GM04504 (cell line): ENCODE data around the gene SALL1.
A peak's percentile ranks its signal among the peaks of the same experiment; 100 is the strongest.

Experiments used
- DNase-seq: peaks from one replicate; pipeline ENCODE4 v3.0.0-alpha.2; 2012; ENCODE audit warnings: low read depth

SALL1 gene

DNA sequence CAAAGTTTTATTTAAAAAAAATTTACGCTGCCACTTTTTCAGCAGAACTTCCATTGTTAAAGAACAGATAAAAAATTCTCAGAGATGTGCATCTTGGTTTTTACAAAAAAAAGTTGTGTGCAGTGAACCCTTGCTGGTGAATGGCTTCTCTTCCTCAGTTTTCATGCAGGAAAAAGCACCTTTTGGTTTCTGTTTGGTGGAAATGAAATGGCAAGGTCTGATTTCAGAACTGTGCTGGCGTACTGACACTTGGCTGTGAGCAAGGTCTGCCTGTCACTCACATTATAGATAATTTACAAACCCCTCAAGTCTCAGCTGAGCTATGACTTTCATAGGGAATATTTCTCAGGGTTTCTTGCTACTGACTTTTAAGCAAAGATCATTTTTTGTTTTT, 5.7 kb upstream of the SALL1 start:
- DNase-seq, result no peak

DNA sequence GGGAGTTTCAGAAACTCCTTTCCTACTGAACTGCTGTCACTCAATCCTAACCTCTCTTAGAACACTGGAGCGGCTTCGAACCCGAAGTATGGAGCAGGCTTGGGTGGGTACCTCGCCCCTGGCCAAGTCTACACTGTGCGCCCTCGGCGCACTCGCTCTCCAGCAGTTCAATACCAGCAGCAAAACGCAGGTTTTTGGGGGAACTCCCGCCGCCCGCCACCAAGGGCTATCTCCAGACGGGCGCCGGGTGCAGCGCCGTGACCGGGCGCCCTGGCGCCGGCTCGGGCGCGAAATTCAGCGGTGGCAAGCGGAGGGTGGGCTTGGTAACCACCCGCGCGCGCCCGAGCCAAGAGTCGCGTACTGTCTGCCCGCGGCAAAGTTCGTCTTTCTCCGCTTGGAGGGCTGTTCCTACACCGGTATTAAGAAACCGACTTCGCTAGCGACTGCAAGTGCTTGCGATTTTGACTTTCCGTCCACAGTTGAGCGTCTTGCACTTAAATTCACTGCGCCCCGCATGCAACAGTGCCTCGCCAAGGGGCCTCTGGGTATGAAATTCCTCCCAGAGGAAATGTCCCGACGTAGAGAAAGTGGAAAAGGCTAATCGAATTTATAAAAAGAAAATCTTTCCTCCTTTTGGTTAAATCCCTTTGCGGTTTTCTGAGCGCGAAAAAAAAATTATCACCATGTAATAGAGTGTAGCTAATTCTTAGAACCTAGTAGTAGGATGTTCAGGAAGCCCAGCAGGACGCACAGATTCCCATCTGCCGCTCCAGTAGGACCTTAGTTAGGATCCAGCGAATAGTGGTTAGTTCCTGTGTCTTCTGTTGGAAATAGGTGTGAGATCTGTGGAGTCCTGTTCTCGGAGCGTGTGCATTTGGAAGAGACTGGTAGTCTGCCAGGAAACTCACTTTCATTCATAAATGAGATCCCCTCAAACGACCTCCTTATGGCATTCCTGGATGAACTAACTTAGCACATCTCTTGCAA, 5.0 kb upstream of the SALL1 start:
- DNase-seq, result no peak

DNA sequence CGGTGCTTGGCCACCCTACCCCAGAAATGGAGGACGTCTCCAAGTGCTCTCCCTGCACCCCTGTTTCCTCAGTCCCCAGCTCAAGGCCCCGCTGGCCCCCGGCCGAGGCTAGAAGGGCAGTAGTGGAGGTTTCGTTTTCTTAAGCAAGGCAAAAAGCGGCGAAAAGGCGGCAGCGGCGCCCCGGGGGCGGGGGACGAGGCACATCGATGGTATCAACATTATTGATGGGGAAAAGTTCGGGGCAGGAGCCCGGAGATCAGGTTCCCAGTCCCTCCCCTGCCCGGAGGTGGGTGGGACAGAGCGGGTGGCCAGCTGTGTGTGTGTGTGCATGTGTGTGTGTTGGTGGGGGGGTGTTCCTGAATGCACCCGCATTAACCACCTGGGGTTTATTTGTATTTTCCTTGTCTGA, 4.1 kb upstream of the SALL1 start:
- DNase-seq, result no peak

DNA sequence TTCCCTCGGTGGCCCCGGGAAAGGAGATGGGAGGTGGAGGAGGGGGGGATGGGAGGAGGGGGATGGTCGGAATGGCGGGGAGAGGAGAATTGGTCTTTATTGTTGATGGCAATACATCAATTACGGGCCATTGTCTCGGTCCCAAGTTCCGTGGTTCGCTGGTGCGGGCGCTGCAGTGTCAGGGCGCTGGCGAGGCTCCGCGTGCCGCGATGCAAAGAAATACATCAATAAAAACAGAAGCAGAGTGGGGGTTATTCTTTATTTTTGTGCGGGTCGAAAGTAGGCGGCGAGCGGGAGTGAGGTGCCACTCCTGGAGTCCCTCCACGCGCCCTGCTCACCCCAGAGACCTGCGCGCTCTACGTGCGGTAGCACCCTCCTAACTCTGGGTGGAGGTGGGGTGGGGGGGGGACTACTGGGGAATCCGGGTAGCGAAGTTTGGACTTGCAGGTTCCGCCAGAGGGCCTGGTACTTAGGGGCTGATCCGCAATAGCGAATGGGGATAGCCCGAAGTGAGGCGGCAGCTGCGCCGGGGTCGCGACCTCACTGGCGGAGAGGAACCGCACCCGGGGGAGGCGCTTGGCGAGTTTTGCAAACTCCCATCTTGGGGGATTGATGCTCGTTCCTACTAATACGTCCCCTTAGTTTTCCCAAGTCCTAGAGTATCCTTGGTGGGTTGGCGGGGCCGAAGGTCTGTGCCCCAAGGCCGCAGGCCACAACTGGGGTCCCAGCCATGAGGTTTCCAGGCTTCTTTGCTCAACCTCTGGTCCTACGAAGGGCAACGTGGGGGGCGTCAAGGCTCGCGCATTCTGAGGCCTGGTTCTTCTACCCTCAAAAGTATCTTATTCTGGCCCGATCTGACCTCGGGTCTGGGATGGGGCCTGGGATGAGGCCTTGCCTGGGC, 3.5 kb upstream of the SALL1 start:
- no peak for DNase-seq

DNA sequence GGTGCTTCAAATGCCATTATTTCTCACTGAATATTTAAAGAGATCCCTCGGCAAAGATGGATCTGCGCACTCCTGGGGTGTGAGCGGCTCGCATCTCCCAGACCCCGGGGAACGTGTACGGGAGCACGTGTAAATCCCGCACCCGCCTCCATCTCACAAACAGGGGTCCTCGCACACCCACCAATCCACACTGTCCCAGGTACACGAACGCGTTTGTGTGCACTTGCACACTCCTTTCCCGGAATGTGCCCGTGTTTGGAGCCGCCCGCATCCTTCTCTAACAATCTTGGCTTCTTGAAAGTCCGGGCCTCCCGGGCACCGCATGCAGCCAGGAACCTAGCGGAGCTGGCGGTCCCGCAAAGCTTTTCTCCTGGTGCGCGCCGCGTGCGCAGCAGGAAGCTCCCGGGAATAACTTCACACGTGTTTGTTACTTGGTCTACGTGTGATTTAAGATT, 2.5 kb upstream of the SALL1 start:
- no peak for DNase-seq

DNA sequence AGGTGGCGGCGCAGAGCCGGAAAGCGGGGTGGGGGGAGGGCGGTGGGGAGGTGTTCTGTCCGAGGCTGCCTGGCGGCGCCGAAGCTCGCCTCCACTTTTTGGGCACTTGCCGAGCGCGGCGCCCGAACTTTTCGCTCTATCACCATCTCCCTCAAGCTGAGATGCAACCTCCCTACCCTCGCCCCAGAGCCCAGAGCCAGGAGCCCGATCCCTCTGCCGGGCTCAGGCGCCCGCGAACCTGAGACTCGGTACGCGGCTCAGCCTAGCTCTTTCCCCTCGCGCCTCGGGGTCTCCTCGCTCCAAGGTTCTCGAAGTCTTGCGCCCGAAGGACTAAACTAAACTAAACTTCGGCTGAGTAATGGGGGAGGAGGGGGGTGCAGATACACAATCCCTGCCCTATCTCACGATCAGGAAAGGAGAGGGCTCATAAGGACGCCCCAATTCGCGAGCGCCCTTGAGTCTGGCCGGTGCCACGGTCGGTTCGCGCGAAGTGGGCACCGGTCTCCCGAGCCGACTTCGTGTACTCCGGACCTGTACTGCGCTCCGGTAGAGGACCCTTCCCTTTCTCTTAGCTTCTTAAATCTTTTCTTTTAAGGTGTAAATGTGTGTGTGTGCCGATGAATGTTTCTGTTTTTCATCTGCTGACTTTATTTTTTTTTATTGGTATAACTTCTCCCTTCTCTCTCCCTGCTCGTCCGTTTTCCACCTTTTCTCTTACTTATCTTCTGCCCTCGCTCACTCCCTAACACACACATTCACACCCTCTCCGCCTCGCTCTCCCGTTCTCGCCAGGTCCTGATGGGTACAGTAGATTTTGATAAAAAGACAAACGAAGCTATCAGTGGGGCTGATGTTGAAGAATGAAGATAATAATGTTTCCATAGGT, 1.9 kb upstream of the SALL1 start:
- peak; percentile 40 for DNase-seq

DNA sequence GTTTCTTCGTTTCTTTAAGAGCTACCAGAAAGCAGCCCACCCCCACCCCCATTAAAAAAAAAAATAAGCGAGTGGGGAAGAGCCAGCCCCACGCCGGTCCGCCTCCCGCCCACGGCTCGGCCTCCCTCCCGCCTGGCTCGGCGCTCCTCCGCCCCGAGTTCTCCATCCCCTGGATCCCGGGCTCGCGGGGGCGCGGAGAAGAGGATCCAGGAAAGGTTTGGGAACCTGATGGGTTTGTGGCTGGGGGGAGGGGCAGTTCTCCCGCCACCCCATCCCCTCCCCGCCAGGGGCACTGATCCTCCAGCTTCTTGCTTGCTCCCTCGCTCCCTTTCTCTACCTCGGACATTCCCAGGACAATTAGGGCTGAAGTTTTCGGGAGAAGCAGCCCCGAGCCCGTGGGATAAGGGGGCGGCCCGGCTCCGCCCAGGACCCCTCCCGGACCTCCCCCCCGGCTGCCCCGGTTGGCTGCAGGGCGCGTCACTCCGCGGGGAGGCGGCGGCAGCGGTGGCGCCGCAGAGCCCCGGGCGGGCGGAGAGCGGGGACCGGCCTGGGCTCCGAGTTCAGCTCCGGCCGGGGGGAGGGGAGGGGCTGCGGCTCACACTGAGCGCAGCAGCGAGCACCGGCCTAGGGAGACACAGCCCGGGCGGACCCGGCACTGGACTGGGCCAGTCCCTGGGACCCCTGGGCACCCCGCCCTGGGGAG, 1.0 kb upstream of the SALL1 start:
- peak; percentile 87 for DNase-seq

DNA sequence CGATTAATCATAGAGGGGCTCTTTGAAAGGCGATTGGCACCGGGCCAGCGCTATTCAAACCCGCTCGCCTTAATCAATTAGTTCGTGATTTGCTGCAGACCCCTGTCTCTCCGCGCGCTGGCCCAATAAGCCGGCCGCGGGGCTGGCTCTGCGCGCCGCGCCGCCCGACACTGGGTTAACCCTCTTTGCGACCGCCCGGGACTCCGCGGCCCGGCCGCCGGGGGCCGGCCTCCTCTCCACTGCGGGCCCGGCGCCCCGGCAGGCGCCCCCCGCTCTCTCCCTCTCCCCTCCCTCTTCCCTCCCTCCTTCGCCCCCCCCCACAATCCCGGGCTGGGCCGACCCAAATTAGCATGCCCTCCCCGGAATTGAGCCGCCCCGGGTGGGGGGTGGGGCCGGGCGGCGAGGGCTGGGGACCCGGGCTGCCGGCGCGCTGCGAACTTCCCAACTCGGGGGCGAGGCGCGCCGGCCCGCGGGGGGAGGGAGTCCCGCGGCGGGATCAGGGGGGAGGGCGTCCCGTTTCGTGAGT, 428 bp upstream of the SALL1 start:
- DNase-seq, result peak; percentile 62

DNA sequence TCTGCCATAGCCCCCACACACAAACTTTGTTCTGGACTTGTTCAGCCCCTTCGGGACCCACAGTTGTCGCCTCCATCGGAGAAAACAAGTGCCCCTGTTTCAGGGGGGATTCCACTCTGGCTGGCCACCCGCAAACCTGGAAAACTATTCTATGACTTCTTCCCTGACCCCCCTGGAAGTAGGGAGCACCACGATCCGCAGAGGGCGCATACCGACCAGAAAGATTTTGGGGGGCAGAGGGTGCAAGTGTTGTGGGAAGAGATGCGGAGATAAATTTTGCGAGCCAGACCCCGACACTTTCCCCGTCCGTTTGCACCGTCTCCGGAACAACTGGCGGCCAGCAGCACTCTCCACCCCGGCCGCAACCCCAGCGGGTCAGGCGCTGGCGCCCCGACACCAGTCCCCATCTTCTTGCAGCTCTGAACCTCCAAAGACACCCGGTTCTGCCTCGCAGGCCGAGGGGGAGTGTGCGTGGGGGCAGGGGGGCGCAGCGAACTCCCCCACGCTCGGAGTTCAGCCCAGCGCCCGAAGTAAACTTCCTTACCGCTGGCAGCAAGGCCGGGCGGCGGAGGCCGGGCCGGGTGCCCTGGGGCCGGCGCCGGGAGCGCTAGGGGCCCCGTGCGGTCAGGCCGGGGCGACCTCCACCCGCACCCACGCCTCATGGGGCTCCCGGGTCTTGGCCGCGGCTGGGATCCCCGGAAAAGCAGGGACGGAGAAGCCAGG, 744 bp downstream of the SALL1 start:
- no peak for DNase-seq

DNA sequence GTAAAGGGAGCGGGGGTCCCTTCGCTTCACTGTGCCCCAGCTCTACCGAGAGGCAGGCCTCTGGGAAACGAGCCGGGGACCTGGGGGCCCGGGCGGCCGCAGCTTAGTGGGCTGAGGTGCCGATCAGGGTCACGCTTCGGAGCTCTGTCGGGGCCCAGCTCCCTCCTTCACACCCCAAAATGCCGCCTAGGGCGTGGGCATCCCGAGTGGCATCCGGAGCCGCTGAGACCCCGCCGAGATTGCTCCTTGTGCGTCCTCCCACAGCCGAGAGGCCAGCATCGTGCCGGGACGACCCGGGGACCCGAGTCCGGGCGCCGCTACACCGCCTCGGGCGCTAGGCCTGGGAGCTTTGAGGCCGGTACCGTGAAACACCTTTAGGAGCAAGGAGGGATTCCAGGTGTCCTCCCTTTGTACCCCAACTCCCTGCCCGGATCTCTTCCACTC, 1.3 kb downstream of the SALL1 start:
- DNase-seq, result no peak

DNA sequence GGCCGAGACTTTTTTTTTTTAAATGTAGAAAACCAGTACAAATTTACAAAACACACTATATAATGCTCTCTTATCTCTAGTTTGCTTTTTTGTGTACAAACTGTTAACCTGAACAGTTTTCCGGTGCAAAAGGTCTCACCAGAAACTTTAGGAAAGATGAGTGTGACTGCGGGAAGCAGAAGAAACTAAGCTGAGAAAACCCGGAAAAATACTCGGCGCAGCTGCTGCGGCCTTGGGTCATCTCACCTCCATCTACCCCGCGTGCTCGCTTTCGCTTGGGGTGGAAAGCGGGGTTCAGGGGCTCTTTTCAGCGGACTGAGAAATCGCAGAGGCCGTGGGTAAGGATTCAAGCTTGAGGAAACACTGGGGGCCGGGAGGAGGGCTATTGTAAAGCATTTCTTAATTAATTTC, 1.8 kb downstream of the SALL1 start:
- no peak for DNase-seq

DNA sequence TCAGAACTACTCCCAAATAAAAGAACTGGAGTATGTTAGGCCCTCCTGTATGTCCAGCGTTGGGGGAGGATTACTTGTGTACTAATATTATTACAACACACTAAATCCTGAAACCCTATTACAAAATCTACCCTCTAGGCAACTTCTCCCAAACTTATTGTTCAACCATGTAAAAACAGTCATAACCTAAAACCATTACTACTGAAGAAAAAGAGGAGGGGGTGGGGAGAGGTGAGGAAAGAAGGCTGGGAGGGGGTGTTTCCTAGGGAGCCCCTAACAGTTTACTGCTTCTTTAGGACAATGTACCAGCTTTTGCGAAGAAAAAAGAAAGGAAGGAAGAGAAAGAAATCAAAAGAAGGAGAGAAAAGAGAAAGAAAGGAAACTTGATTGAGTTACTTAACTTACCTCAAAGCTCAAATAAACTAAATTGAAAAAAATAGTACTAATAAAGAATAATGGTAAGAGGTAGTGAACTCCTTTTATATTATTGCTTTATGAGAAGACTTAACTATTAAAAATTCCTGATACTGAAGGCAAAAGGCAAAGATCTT, 2.3 kb downstream of the SALL1 start:
- DNase-seq, result no peak

DNA sequence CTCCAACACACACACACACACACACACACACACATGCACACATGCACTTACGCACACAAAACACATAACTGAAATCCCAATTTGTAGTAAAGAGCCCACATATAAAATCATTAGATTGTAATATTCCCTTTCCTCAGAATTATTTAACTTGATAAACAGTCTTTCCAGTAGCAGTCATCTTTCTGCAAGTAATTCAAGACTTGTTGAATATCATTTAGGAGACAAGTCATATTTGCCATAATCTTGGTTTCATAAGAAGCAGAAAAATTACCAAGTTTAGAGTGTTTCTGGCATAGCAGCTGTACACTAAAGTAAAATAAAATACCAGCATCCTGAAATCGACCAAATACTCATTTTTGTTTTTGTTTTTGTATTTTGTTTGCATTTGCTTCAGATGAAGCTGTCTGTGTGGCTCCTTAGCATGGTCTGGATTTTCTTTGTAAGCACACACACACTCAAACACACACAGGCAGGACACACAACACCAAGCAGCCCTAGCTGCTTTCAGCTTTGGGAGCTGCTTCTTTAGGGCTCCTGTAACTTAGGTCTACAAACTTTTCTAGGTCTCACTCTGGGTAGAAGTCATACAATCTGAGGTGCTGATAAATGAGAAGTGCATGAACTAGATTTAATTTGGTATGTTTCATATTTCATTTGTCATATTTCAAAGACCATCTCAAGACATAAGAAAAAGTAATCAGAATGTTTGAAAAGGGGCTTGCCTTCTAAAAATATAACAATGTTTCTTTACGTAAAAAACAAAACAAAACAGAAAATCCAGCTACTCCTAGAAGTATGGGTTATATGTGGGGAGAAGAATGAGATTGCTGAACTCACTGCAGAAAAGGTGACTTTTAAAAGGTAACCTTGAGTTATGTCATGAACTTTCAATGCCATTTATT, 3.0 kb downstream of the SALL1 start:
- no peak for DNase-seq

DNA sequence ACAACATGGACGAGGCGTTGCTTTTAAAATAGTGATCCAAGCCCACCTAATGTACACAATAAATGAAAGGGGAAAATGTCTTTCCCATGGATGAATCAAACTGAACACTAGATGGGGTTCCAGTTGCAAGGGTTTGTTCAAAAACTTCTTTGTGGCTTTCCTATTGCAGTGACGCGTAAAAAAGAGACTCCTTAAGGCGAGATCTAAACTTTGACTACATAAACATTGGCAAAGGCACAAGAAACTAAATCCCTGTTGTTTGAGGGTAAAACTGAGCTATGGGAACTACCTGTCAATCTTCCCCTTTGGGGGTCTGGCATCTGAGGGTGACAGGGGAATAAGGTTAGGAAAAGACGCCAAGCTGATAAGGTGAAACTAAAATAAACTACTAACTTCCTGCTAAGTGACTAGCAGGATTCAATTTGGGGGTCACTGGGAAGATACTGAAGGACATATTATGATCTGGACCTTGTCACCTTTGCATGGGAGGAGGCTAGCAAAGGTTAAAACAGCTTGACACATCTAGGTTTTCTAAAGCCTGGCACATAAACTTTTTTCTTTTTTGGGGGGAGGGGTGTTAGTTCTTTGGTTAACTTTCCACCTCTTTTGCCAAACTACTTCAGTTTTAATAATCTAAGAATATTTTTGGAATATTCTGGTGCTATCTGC, 4.7 kb downstream of the SALL1 start:
- no peak for DNase-seq

DNA sequence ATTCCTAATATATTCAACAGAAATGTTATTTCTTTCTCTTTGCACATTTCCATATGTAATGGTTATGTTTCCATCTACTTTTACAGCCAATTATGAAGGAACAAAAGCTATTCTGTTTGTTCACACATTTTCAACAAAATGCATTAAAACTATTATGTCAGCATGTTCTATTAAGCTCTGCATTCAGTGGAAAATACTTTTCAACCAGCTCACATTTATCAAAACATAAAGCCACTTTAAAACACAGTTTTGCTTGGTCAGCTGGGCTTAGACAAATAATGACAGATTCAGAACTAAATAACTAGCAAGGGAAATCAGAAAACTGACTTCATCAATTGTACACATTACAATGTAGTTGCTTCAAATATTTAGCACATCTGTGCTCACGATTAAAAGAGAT, 6.9 kb downstream of the SALL1 start:
- DNase-seq, result no peak

DNA sequence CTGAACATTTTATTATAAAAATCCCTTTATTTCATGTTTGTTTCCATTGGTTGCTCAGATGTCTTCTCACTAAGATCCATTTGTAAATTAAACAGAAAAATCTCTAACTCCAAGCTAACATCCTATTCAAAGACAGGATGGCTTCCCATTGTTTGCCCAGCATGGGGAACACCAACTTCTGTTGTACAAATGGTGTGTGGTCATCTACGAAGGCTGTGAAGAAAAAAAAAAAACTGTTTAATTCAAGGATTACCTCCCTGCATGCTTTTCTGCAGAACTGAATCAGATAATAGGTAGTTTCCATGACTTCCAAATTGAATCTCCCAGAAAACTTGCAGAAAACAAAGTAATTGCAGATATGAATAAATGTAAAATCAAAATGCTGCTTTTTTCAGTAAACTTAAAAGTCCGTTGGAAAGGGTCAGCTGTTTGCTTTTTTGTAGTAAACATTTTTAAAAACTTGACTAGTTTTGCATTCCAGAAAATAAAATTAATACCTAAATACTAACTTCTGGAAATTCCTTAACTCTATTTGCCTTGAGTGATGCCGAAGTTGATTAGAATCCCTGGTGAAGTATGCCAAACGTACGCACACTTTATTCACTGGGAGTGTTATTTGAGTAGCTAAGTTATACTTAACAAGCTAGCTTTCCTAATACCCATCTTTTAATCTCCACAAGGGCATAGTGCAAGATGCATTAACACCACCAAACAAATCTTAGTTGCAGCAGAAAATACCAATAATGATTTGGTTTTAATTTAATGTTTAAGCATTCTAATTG, 7.7 kb downstream of the SALL1 start:
- DNase-seq, result no peak

DNA sequence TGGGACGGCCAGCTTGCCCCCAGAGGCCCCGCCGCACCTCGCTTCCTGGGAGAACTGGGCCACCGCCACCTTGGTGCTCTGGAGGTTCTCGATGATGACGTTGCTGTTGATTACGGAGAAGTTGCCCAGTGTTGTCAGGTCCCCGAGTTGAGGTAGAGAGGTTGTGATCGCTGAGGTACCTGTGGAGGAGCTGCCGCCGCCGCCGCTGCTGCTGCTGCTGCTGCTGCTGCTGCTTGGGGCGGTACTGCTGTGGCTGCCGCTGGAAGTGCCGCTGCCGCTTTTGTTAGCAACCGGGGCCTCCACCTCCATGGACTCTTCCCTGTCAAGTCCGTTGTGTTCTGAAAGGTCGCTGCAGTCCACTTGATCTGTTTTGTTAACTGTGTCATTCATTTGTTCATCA, 9.5 kb downstream of the SALL1 start:
- no peak for DNase-seq
